Transverse colon (tissue), 4 donors: Measurements from ENCODE around the gene MYRIP. TPM values are rescaled to one million over a fixed set of nuclear protein-coding genes. Genes with fewer than 3 reads are reported as not detected.

Experiments used
- DNase-seq: peaks from one replicate; pipeline ENCODE4 v3.0.0-alpha.2; 2019
- H3K27ac ChIP-seq, 4 donors: fragments of 200-600 bp; sonication (generic); 2 replicates each; pipeline ENCODE4 v1.5.1; 2016 to 2018; ENCODE audit warnings: inconsistent platforms in 4 of 4
- H3K27me3 ChIP-seq: fragments of 200-600 bp; sonication (generic); 2 replicates; pipeline ENCODE4 v1.5.1; 2017; ENCODE audit warnings: inconsistent platforms
- H3K36me3 ChIP-seq, 4 donors: fragments of 200-600 bp; sonication (generic); 2 replicates each; pipeline ENCODE4 v1.5.1; 2017 to 2019; ENCODE audit warnings: inconsistent platforms in 4 of 4
- H3K4me1 ChIP-seq, 4 donors: fragments of 200-600 bp; sonication (generic); 2 replicates each; pipeline ENCODE4 v1.5.1; 2017 to 2020; ENCODE audit warnings: inconsistent platforms in 4 of 4
- H3K4me3 ChIP-seq, 4 donors: fragments of 200-600 bp; sonication (generic); 1 replicate in 1 of 4; 2 replicates in 3 of 4; pipeline versions ENCODE4 v1.5.1 to v1.6.1; 2017 to 2019; ENCODE audit warnings: inconsistent platforms in 4 of 4
- H3K9me3 ChIP-seq, 2 donors: fragments of 200-600 bp; sonication (generic); 2 replicates each; pipeline ENCODE4 v1.5.1; 2017 to 2019; ENCODE audit warnings: inconsistent platforms in 2 of 2
- CTCF ChIP-seq, 5 experiments: fragments of 200-600 bp in 3 of 5; fragments of 450-650 bp in 2 of 5; sonication (generic) in 3 of 5; IDR thresholded peaks; 1 replicate in 2 of 5; 2 replicates in 3 of 5; pipeline ENCODE4 v1.5.1; 2016 to 2017; ENCODE audit warnings: antibody characterized with exemption in 5 of 5, inconsistent platforms in 3 of 5, mild to moderate bottlenecking in 2 of 5, moderate library complexity in 1 of 5
- EP300 ChIP-seq: sonication (generic); formaldehyde crosslinking; IDR thresholded peaks from one replicate; pipeline ENCODE4 v1.6.1; 2017; ENCODE audit warnings: antibody characterized with exemption, low read depth
- POLR2A ChIP-seq: fragments of 450-650 bp; IDR thresholded peaks from one replicate; pipeline ENCODE4 v1.6.1; 2016; ENCODE audit warnings: antibody characterized with exemption, mild to moderate bottlenecking, moderate library complexity
- POLR2AphosphoS5 ChIP-seq, 3 donors: sonication (generic); formaldehyde crosslinking; IDR thresholded peaks; one replicate each; pipeline ENCODE4 v1.6.1; 2016; ENCODE audit warnings: antibody characterized with exemption in 3 of 3
- WGBS, 2 donors: methylation state at CpG; one replicate each; pipeline ENCODE4 v1.1.5; 2018; ENCODE audit warnings: low coverage in 1 of 2; 5-methylcytosine and 5-hydroxymethylcytosine counted together
- in situ Hi-C, 4 donors: fragments of 200-750 bp; cut with MboI; loops; one replicate each; pipeline versions ENCODE4 v1.15.0 to v1.15.1; 2017; ENCODE audit warnings: low sequenced_read_pairs in 3 of 4, low pct_ligation_motif_present in 1 of 4, low pct_unique_long_range_greater_than_20kb in 1 of 4
- intact Hi-C: fragments of 100-400 bp; cut with DNase I; formaldehyde crosslinking; loops from one replicate; pipeline ENCODE4 v1.15.1; 2023; ENCODE audit warnings: low total_unique reads
- total RNA-seq, 4 donors: library from RNA; depleted of rRNA; stranded (reverse); fragments of >200 nt; gene quantifications; one replicate each; pipeline ENCODE4 v1.1.0, GENCODE V29; 2016

MYRIP gene
- total RNA-seq, 4 donors from 2014 or later: 2.6 to 19.7 (median 5.4) TPM

- Histone ChIP-seq H3K27ac (no peak overlapping the region), H3K4me3 (no peak overlapping the region), H3K27me3 (no peaks in the 10 kb centered on the region), H3K36me3 (no peaks in the 10 kb centered on the region), H3K4me1 (no peaks in the 10 kb centered on the region), H3K9me3 (no peaks in the 10 kb centered on the region)
- 67 to 71% methylated on average over 9 of the region's 9 CpGs for WGBS, 2 donors
- TF ChIP-seq POLR2AphosphoS5 (IDR thresholded peaks at IDR 0.05): no peak
- in situ Hi-C loops (no loop called here), intact Hi-C loops (no loop called here)
- no peak for DNase-seq
Observed at GRCh38 chr3:40116478-40117177, 307.2 kb downstream of the MYRIP start.

GRCh38 chr3:40118091-40118490 lies 308.7 kb downstream of the MYRIP start:
- H3K27me3 ChIP-seq: no peaks in the 10 kb centered on the region
- H3K27ac ChIP-seq: no peak overlapping the region
- intact Hi-C loops (no loop called here), in situ Hi-C loops (no loop called here)
- no peak for DNase-seq
- H3K36me3 ChIP-seq: no peaks in the 10 kb centered on the region
- no peaks in the 10 kb centered on the region for H3K9me3 ChIP-seq
- no peak overlapping the region for H3K4me3 ChIP-seq
- 55 to 99% methylated on average over 2 of the region's 2 CpGs for WGBS, 2 donors
- TF ChIP-seq EP300: no peak
- no peak for TF ChIP-seq POLR2AphosphoS5 (IDR thresholded peaks at IDR 0.05)
- no peak for TF ChIP-seq CTCF (IDR thresholded peaks at IDR 0.05)
- TF ChIP-seq POLR2A: no peak
- no peaks in the 10 kb centered on the region for H3K4me1 ChIP-seq

- in situ Hi-C loops: no loop called here
- Histone ChIP-seq H3K27me3 (no peaks in the 10 kb centered on the region), H3K4me1 (no peaks in the 10 kb centered on the region), H3K27ac (no peak overlapping the region), H3K9me3 (no peaks in the 10 kb centered on the region), H3K4me3 (no peak overlapping the region), H3K36me3 (no peaks in the 10 kb centered on the region)
- intact Hi-C loops: no loop called here
- WGBS, 2 donors: 73 to 83% methylated on average over 3 of the region's 3 CpGs
- TF ChIP-seq EP300: no peak
- no peak for TF ChIP-seq POLR2AphosphoS5 (IDR thresholded peaks at IDR 0.05)
- TF ChIP-seq POLR2A: no peak
- no peak for TF ChIP-seq CTCF (IDR thresholded peaks at IDR 0.05)
- no peak for DNase-seq
Observed at GRCh38 chr3:40120067-40120692, 310.8 kb downstream of the MYRIP start.

- no peak overlapping the region for H3K4me3 ChIP-seq
- DNase-seq: no peak
- 71 to 83% methylated on average over 2 to 3 of the region's 3 CpGs for WGBS, 2 donors
- intact Hi-C loops (no loop called here), in situ Hi-C loops (no loop called here)
- no peak overlapping the region for H3K27ac ChIP-seq
- H3K27me3 ChIP-seq: no peaks in the 10 kb centered on the region
- no peaks in the 10 kb centered on the region for H3K36me3 ChIP-seq
- H3K4me1 ChIP-seq: no peaks in the 10 kb centered on the region
- no peak for TF ChIP-seq CTCF (IDR thresholded peaks at IDR 0.05)
- TF ChIP-seq POLR2A: no peak
- TF ChIP-seq EP300: no peak
- no peak for TF ChIP-seq POLR2AphosphoS5 (IDR thresholded peaks at IDR 0.05)
- no peaks in the 10 kb centered on the region for H3K9me3 ChIP-seq
Observed at GRCh38 chr3:40120806-40121205, 311.4 kb downstream of the MYRIP start.
